Esophagus (tissue), 2 donors: ENCODE results near the gene ZNF423. TPM values are rescaled to one million over a fixed set of nuclear protein-coding genes. Genes with fewer than 3 reads are reported as not detected.

Experiments used
- H3K27ac ChIP-seq, 2 donors: one replicate each; pipeline ENCODE4 v1.5.1; 2013; ENCODE audit warnings: low read depth in 2 of 2, mild to moderate bottlenecking in 2 of 2, inconsistent platforms in 1 of 2, low read length in 1 of 2, moderate library complexity in 1 of 2
- H3K27me3 ChIP-seq, 2 donors: one replicate each; pipeline ENCODE4 v1.6.1; 2013; ENCODE audit warnings: low read length in 2 of 2, control low read depth in 1 of 2, mild to moderate bottlenecking in 1 of 2; ENCODE audit not compliant: insufficient read depth in 2 of 2, control insufficient read depth in 1 of 2
- H3K36me3 ChIP-seq, 2 donors: one replicate each; pipeline ENCODE4 v1.6.1; 2013; ENCODE audit warnings: low read length in 1 of 2; ENCODE audit not compliant: control insufficient read depth in 2 of 2, insufficient read depth in 2 of 2
- H3K4me1 ChIP-seq, 2 donors: one replicate each; pipeline ENCODE4 v1.6.1; 2013; ENCODE audit warnings: low read length in 1 of 2; ENCODE audit not compliant: control insufficient read depth in 2 of 2, insufficient read depth in 2 of 2
- H3K4me3 ChIP-seq, 2 donors: one replicate each; pipeline ENCODE4 v1.5.1; 2013; ENCODE audit warnings: low read length in 2 of 2, mild to moderate bottlenecking in 2 of 2, low read depth in 1 of 2, moderate library complexity in 1 of 2
- H3K9me3 ChIP-seq, 2 donors: one replicate each; pipeline ENCODE4 v1.6.1; 2013; ENCODE audit warnings: mild to moderate bottlenecking in 2 of 2, low read depth in 1 of 2, low read length in 1 of 2, moderate library complexity in 1 of 2; ENCODE audit not compliant: control insufficient read depth in 2 of 2, insufficient read depth in 1 of 2
- WGBS, 2 donors: extraction: QIAGEN DNeasy Blood & Tissue Kit; methylation state at CpG; one replicate each; pipeline ENCODE4 v1.1.7; 2013; 5-methylcytosine and 5-hydroxymethylcytosine counted together
- polyA plus RNA-seq, 2 donors: library from polyadenylated mRNA; stranded (reverse); fragments of 200-250 nt; gene quantifications; one replicate each; pipeline ENCODE4 v1.2.3, GENCODE V29; 2013
- donor health status: healthy with polysubstance abuse.
- donor health status: Bipolar disorder and iron deficiency.

ZNF423 gene
- polyA plus RNA-seq, 2 donors, result 0.53 to 0.67 TPM

GRCh38 chr16:49443576-49443975 is 412.3 kb downstream of the ZNF423 start:
- no peaks in the 10 kb centered on the region for H3K9me3 ChIP-seq
- H3K4me1 ChIP-seq, result peaks cover 3 to 4% of the 10 kb centered on the region in 2 donors
- H3K27ac ChIP-seq, result no peak overlapping the region
- no peaks in the 10 kb centered on the region for H3K27me3 ChIP-seq
- 76 to 79% methylated on average over 9 of the region's 9 CpGs for whole genome bisulfite sequencing, 2 donors
- H3K4me3 ChIP-seq, result no peak overlapping the region
- no peaks in the 10 kb centered on the region for H3K36me3 ChIP-seq

- no peaks in the 10 kb centered on the region for H3K9me3 ChIP-seq
- WGBS, 2 donors, result 43 to 55% methylated on average over 5 of the region's 5 CpGs
- peaks cover 3 to 4% of the 10 kb centered on the region in 2 donors for H3K4me1 ChIP-seq
- no peaks in the 10 kb centered on the region for H3K36me3 ChIP-seq
- no peaks in the 10 kb centered on the region for H3K27me3 ChIP-seq
- no peak overlapping the region for H3K27ac ChIP-seq
- no peak overlapping the region for H3K4me3 ChIP-seq
Measured at GRCh38 chr16:49442805-49443204, 413.1 kb downstream of the ZNF423 start.

- Histone ChIP-seq H3K9me3 (no peaks in the 10 kb centered on the region), H3K27me3 (no peaks in the 10 kb centered on the region), H3K27ac (peak overlapping the region in 1 of 2 donors; percentile 11), H3K36me3 (no peaks in the 10 kb centered on the region), H3K4me1 (peaks cover 3 to 4% of the 10 kb centered on the region in 2 donors), H3K4me3 (no peak overlapping the region)
- WGBS, 2 donors, result 15 to 22% methylated on average over 18 of the region's 18 CpGs
Measured at GRCh38 chr16:49441366-49441780, 414.5 kb downstream of the ZNF423 start.

GRCh38 chr16:49440156-49441065 is 415.5 kb downstream of the ZNF423 start:
- Histone ChIP-seq H3K4me3 (no peak overlapping the region), H3K9me3 (no peaks in the 10 kb centered on the region), H3K27me3 (no peaks in the 10 kb centered on the region), H3K36me3 (no peaks in the 10 kb centered on the region), H3K27ac (no peak overlapping the region), H3K4me1 (peaks cover 3 to 4% of the 10 kb centered on the region in 2 donors)
- WGBS, 2 donors, result 71 to 78% methylated on average over 20 of the region's 20 CpGs

- peaks cover 3 to 4% of the 10 kb centered on the region in 2 donors for H3K4me1 ChIP-seq
Measured at GRCh38 chr16:49439676-49440075, 416.2 kb downstream of the ZNF423 start.

GRCh38 chr16:49439050-49439449 is 416.9 kb downstream of the ZNF423 start:
- no peaks in the 10 kb centered on the region for H3K27me3 ChIP-seq
- WGBS, 2 donors, result 80 to 81% methylated on average over 7 of the region's 7 CpGs
- no peak overlapping the region for H3K27ac ChIP-seq
- H3K36me3 ChIP-seq, result no peaks in the 10 kb centered on the region
- H3K9me3 ChIP-seq, result no peaks in the 10 kb centered on the region
- H3K4me3 ChIP-seq, result no peak overlapping the region
- H3K4me1 ChIP-seq, result peaks cover 3 to 4% of the 10 kb centered on the region in 2 donors

More at GRCh38 chr16:49439676-49440075, 416.2 kb downstream of the ZNF423 start:
- H3K27ac ChIP-seq, result no peak overlapping the region
- no peaks in the 10 kb centered on the region for H3K9me3 ChIP-seq
- WGBS, 2 donors, result 92 to 95% methylated on average over 4 of the region's 4 CpGs
- no peaks in the 10 kb centered on the region for H3K27me3 ChIP-seq
- no peaks in the 10 kb centered on the region for H3K36me3 ChIP-seq
- H3K4me3 ChIP-seq, result no peak overlapping the region

Other genes starting within 250 kb of the ZNF423 start
- 10 to 100 TPM in 1 of 2 donors, 1 to 10 TPM in 1; 8.3 to 14.8 TPM for gene CNEP1R1, start 169.1 kb upstream of the ZNF423 start, polyA plus RNA-seq
- gene HEATR3, start 209.9 kb upstream of the ZNF423 start, polyA plus RNA-seq, result 1 to 10 TPM; 3.9 to 6.3 TPM